Right lobe of liver (tissue), 6 donors: ENCODE measurements around the gene KMT2C. TPM values are rescaled to one million over a fixed set of nuclear protein-coding genes. Genes with fewer than 3 reads are reported as not detected.
"Not testable (repeated sequence)": the region's sequence is repeated elsewhere in the genome, so short reads cannot be mapped to it uniquely, and the experiment has no call there.

Experiments
- ATAC-seq, 4 donors: fragments of 200-7000 bp; cut with Tn5 transposase; one replicate each; pipeline ENCODE4 v1.9.1; 2020; ENCODE audit warnings: mild to moderate bottlenecking in 4 of 4, moderate library complexity in 4 of 4
- DNase-seq, 3 donors: peaks; one replicate each; pipeline ENCODE4 v3.0.0-alpha.2; 2020
- H3K27ac ChIP-seq, 3 donors: fragments of 200-600 bp; one replicate each; pipeline ENCODE4 v1.8.0; 2022
- H3K27me3 ChIP-seq, 2 donors: fragments of 200-600 bp; one replicate each; pipeline ENCODE4 v1.8.0; 2022
- H3K36me3 ChIP-seq, 4 donors: fragments of 200-600 bp; sonication (generic) in 1 of 4; one replicate each; pipeline versions ENCODE4 v1.5.1 to v1.8.0; 2017 to 2022; ENCODE audit warnings: control low read depth in 1 of 4
- H3K4me1 ChIP-seq, 4 donors: fragments of 200-600 bp; sonication (generic) in 1 of 4; one replicate each; pipeline versions ENCODE4 v1.5.1 to v1.8.0; 2017 to 2022; ENCODE audit warnings: control low read depth in 1 of 4
- H3K4me3 ChIP-seq, 3 donors: fragments of 200-600 bp; one replicate each; pipeline ENCODE4 v1.8.0; 2022
- H3K9me3 ChIP-seq, 4 donors: fragments of 200-600 bp; sonication (generic) in 1 of 4; one replicate each; pipeline versions ENCODE4 v1.5.1 to v1.8.0; 2017 to 2022; ENCODE audit warnings: control low read depth in 1 of 4
- POLR2A ChIP-seq: fragments of 450-650 bp; IDR thresholded peaks from one replicate; pipeline ENCODE4 v1.6.1; 2017; ENCODE audit warnings: antibody characterized with exemption, mild to moderate bottlenecking
- WGBS: methylation state at CpG from one replicate; pipeline ENCODE4 v1.1.6; 2018; ENCODE audit warnings: low coverage, low lambda C conversion rate; ENCODE audit not compliant: insufficient coverage; ENCODE audit errors: missing lambda C conversion rate; 5-methylcytosine and 5-hydroxymethylcytosine counted together
- intact Hi-C, 2 donors: fragments of 100-400 bp; cut with DNase I; formaldehyde crosslinking; loops; one replicate each; pipeline versions ENCODE4 v1.11.2 to v1.14.1; 2022
- total RNA-seq, 6 experiments: library from RNA; depleted of rRNA in 2 of 6; stranded (reverse); fragments of >200 nt in 2 of 6; fragmentation: NEBNext Ultra II Directional in 3 of 6; extraction: Animal tissue kit (Norgen Biotek cat#: 25700) in 3 of 6; gene quantifications; one replicate each; pipeline versions ENCODE4 v1.1.0 to v1.2.4, GENCODE V29; 2016 to 2023
- TF ChIP-seq, protein P1 (sequence below), 4 donors: fragments of 200-600 bp in 3 of 4; fragments of 450-650 bp in 1 of 4; IDR thresholded peaks; one replicate each; pipeline versions ENCODE4 v1.5.1 to v1.8.0; 2016 to 2022; ENCODE audit warnings: antibody characterized with exemption in 4 of 4, mild to moderate bottlenecking in 2 of 4
- donor health status: DM: no; HTN: yes; CAD: no.
- donor health status: DM: no; HTN: no; CAD: no.
- donor health status: DM: no; HTN: no; CAD: no.
- donor health status: DM: no; HTN: yes; CAD: no.
- donor health status: DM: no; HTN: yes; CAD: no.

The KMT2C gene
- total RNA-seq, 6 experiments from 2014 or later, result 20.6 to 32.0 (median 29.9) TPM

DNA sequence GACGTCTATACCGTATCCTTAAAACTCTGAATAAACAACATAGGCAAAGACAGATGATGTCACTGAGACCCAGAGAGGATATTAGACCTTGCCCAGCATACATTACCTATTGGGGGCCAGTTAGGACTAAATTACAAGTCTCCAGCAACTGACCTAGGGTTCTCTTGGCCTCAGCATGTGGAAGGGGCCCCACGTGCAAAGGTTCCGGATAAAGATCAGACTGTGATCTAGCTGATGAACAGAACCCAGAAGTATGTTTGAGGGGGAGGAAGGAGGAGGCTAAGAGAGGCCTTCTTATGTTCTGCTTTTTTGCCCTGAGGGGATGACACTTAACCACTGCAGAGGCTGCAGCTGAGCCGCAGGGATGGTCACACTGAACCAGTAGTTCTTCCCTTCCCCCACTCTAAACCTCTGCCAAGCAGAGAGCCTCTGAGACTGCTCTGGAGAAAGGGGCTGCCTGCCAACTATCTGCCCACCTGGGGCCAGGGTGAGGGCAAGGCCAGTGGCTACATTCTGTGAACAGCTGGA, 24.0 kb upstream of the KMT2C start:
- DNase-seq, result peak in 1 of 3 donors; percentile 47
- ATAC-seq, result no peak
- intact Hi-C loops, result no loop called here

DNA sequence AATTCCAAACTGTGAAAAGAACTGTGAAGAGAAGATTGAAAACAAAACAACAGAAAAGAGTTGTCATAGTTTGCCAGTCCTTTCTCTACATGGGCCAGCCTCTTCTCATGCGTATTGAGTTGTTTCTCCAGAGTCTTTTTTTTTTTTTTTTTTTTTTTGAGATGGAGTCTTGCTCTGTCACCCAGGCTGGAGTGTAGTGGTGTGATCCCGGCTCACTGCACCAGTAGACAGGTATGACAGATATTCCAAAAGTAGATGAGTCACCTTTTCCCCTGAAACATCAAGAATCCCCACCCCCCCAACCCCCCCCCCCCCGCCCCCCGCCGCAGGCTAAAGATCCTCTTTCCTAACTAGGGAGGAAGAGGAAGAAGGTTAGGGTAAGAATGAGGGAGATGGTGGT, 15.6 kb upstream of the KMT2C start:
- Histone ChIP-seq H3K27ac (no peak overlapping the region), H3K36me3 (no peaks in the 10 kb centered on the region), H3K4me1 (no peaks in the 10 kb centered on the region), H3K9me3 (no peaks in the 10 kb centered on the region), H3K27me3 (no peaks in the 10 kb centered on the region), H3K4me3 (no peak overlapping the region)
- no peak for ATAC-seq
- 54% methylated on average over 4 of the region's 5 CpGs for WGBS
- TF ChIP-seq, protein P1, sequence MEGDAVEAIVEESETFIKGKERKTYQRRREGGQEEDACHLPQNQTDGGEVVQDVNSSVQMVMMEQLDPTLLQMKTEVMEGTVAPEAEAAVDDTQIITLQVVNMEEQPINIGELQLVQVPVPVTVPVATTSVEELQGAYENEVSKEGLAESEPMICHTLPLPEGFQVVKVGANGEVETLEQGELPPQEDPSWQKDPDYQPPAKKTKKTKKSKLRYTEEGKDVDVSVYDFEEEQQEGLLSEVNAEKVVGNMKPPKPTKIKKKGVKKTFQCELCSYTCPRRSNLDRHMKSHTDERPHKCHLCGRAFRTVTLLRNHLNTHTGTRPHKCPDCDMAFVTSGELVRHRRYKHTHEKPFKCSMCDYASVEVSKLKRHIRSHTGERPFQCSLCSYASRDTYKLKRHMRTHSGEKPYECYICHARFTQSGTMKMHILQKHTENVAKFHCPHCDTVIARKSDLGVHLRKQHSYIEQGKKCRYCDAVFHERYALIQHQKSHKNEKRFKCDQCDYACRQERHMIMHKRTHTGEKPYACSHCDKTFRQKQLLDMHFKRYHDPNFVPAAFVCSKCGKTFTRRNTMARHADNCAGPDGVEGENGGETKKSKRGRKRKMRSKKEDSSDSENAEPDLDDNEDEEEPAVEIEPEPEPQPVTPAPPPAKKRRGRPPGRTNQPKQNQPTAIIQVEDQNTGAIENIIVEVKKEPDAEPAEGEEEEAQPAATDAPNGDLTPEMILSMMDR (IDR thresholded peaks at IDR 0.05), result no peak
- no peak for TF ChIP-seq POLR2A
- intact Hi-C loops, result no loop called here
- DNase-seq, result no peak

More for the DNA sequence above, 24.0 kb upstream of the KMT2C start:
- Histone ChIP-seq H3K4me3 (no peak overlapping the region), H3K9me3 (no peaks in the 10 kb centered on the region), H3K4me1 (no peaks in the 10 kb centered on the region), H3K27me3 (no peaks in the 10 kb centered on the region), H3K36me3 (no peaks in the 10 kb centered on the region), H3K27ac (no peak overlapping the region)
- TF ChIP-seq, protein P1 (IDR thresholded peaks at IDR 0.05), result no peak
- no peak for TF ChIP-seq POLR2A
- WGBS, result 69% methylated on average over 3 of the region's 5 CpGs

DNA sequence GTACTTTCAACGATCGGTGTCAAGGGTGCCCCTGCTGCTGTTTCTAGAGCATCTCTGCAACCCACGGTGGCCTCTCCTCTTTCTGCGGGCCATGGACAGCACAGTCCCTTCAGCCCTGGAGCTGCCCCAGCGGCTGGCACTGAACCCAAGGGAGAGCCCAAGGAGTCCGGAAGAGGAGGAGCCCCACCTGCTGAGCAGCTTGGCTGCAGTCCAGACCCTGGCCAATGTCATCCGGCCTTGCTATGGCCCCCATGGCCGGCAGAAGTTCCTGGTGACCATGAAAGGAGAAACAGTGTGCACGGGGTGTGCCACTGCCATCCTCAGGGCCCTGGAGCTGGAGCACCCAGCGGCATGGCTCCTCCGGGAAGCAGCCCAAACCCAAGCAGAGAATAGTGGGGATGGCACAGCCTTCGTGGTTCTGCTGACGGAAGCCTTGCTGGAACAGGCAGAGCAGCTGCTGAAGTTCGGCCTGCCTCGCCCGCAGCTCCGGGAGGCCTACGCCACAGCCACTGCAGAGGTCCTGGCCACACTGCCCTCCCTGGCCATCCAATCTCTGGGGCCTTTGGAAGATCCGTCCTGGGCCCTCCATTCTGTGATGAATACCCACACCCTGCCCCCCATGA, 9.7 kb upstream of the KMT2C start:
- 100% methylated on average over 1 of the region's 19 CpGs for WGBS
- H3K36me3 ChIP-seq, H3K9me3 ChIP-seq, H3K27ac ChIP-seq, DNase-seq, H3K4me3 ChIP-seq, intact Hi-C loops, ATAC-seq, H3K27me3 ChIP-seq, H3K4me1 ChIP-seq: not testable (repeated sequence)

DNA sequence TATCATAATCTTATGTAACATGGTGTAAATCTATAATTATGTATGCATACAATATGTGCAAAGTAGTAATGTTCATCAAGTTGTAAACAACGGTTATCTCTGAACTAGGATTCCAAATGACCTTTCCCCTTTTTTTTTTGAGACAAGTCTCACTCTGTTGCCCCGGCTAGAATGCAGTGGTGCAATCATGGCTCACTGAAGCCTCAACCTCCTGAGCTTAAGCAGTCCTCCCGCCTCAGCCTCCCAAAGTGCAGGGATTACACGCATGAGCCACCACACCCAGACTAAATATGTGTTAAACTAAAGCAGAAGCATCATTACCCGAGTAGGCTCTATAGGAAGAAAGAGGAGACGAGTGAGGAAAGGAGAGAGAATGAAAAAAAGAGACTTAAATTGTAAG, 7.8 kb upstream of the KMT2C start:
- ATAC-seq, result no peak
- H3K27ac ChIP-seq, result no peak overlapping the region
- no peak for DNase-seq
- no peak overlapping the region for H3K4me3 ChIP-seq
- no peaks in the 10 kb centered on the region for H3K9me3 ChIP-seq
- H3K27me3 ChIP-seq, result no peaks in the 10 kb centered on the region
- 67% methylated on average over 6 of the region's 6 CpGs for WGBS
- no peak for TF ChIP-seq POLR2A
- intact Hi-C loops, result no loop called here
- H3K36me3 ChIP-seq, result no peaks in the 10 kb centered on the region
- H3K4me1 ChIP-seq, result no peaks in the 10 kb centered on the region

DNA sequence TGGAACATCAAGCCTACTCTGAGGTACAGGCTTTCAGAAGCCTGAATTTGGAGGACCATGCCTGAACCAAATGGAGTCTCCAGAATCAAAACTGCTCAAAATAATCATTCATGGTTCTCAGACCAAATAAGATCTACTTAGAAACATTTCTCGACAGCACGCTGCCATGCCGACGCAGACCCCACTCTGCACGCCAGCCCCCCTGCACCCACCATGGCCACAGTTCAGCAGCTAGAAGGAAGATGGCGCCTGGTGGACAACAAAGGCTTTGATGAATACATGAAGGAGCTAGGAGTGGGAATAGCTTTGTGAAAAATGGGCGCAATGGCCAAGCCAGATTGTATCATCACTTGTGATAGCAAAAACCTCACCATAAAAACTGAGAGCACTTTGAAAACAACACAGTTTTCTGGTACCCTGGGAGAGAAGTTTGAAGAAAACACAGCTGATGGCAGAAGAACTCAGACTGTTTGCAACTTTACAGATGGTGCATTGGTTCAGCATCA, 6.6 kb upstream of the KMT2C start:
- Histone ChIP-seq H3K27ac (no peak overlapping the region), H3K9me3 (no peaks in the 10 kb centered on the region), H3K27me3 (no peaks in the 10 kb centered on the region), H3K36me3 (no peaks in the 10 kb centered on the region), H3K4me3 (no peak overlapping the region), H3K4me1 (peaks cover 0 to 3% (median 0%) of the 10 kb centered on the region in 4 donors)
- DNase-seq, result no peak
- TF ChIP-seq POLR2A, result no peak
- TF ChIP-seq, protein P1 (IDR thresholded peaks at IDR 0.05), result no peak
- ATAC-seq, result no peak
- 96% methylated on average over 7 of the region's 7 CpGs for WGBS
- intact Hi-C loops, result no loop called here

DNA sequence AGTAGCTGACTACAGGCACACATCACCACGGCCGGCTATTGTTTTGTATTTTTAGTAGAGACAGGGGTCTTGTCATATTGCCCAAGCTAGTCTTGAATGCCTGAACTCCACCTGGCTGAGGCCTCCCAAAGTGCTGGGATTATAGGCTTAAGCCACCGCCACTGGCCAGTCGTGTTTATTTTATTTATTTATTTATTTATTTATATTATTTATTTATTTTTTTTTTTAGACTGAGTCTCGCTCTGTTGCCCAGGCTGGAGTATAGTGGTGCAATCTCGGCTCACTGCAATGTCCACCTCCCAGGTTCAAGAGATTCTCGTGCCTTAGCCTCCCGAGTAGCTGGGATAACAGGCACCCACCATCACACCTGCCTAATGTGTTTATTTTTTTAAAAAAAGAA, 6.0 kb upstream of the KMT2C start:
- H3K4me1 ChIP-seq, H3K27me3 ChIP-seq, H3K36me3 ChIP-seq, DNase-seq, ATAC-seq, H3K27ac ChIP-seq, H3K9me3 ChIP-seq, intact Hi-C loops, H3K4me3 ChIP-seq: not testable (repeated sequence)
- 72% methylated on average over 6 of the region's 8 CpGs for WGBS

DNA sequence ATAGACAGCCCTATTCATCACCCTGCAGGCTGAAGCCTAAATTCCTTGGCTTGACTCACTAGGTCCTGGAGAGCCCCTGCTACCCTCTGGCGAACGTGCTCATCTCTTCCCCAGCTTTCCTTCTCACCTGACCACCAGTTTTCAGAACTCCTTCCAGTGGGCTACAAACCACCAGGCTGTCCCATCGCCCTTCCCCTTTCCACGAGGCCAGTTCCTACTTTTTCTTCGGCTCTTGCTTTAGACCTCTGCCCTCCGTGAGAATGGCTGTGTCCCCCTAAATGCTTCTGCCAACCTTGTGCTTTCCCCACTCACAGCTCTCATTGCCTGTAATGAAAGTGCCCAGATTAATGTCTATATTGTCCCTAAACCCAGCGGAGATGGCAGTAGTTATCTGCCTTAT, 5.4 kb upstream of the KMT2C start:
- H3K9me3 ChIP-seq, H3K4me1 ChIP-seq, ATAC-seq, DNase-seq, H3K27ac ChIP-seq, H3K36me3 ChIP-seq, H3K4me3 ChIP-seq, intact Hi-C loops, H3K27me3 ChIP-seq: not testable (repeated sequence)
- 63% methylated on average over 7 of the region's 7 CpGs for WGBS

DNA sequence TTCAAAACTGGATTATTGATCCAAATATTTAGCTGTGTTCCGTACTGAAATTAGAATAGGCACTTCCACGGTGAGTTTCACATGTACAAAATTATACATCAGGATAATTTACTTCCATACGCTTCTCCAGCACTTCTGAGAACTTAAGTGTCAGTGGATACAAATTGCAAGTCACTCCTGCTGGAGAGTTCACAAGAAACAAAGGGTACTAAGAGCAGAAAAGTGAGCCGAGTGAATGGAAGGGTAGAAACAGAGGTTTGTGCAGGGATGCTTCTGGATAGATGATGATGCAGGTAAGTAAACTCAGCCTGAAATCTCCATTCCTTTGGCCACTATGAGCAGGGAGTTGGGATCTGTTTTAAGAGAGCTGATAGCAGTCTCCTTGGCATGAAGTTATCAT, 2.2 kb upstream of the KMT2C start:
- H3K4me1 ChIP-seq, result peaks cover 0 to 15% (median under 1%) of the 10 kb centered on the region in 4 donors
- H3K36me3 ChIP-seq, ATAC-seq, H3K27me3 ChIP-seq, H3K27ac ChIP-seq, intact Hi-C loops, H3K9me3 ChIP-seq, DNase-seq, H3K4me3 ChIP-seq: not testable (repeated sequence)
- 34% methylated on average over 4 of the region's 4 CpGs for WGBS
